ENCODE measurements around the gene KCNT1. TPM values are rescaled to one million over a fixed set of nuclear protein-coding genes. Genes with fewer than 3 reads are reported as not detected.

KCNT1 gene
- not detected in 2 replicates for total RNA-seq

GRCh38 chr9:135701959-135702721 is at the start of gene KCNT1:
KCNT1 (plus strand) TSS chr9:135702185; CDS start chr9:135702259, 74 bp downstream.

GRCh38 chr9:135662758-135663450 is 39.1 kb upstream of the KCNT1 start, which contains the start of gene LCN9:
LCN9 (plus strand) TSS chr9:135663309; CDS start chr9:135663322, 13 bp downstream.

GRCh38 chr9:135699440-135699839 is 2.5 kb upstream of the KCNT1 start, which contains the start of gene SOHLH1:
SOHLH1 (minus strand) TSS chr9:135699481; CDS start chr9:135699467, 14 bp downstream.

Other genes starting within 250 kb of the KCNT1 start
- 6.3 and 6.5 TPM in 2 replicates for gene PPP1R26, start 222.4 kb upstream of the KCNT1 start, total RNA-seq
- gene MRPS2, start 201.5 kb upstream of the KCNT1 start, total RNA-seq, result 17.6 and 17.7 TPM in 2 replicates
- gene LCN1, start 180.7 kb upstream of the KCNT1 start, total RNA-seq, result not detected in 2 replicates
- not detected in 2 replicates for gene OBP2A, start 156.1 kb upstream of the KCNT1 start, total RNA-seq
- gene PAEP, start 140.4 kb upstream of the KCNT1 start, total RNA-seq, result not detected in 2 replicates
- gene GLT6D1, start 62.6 kb upstream of the KCNT1 start, total RNA-seq, result not detected in 2 replicates
- not detected in 2 replicates for gene LCN9, start 38.9 kb upstream of the KCNT1 start, total RNA-seq
- not detected in 2 replicates for gene SOHLH1, start 2.7 kb upstream of the KCNT1 start, total RNA-seq
- 16.9 and 18.2 TPM in 2 replicates for gene CAMSAP1, start 205.4 kb downstream of the KCNT1 start, total RNA-seq

Data from articular chondrocyte of knee joint (primary cell).